Gastroesophageal sphincter (tissue), 4 donors: ENCODE data around the gene SVBP. TPM values are rescaled to one million over a fixed set of nuclear protein-coding genes. Genes with fewer than 3 reads are reported as not detected.

Source experiments
- ATAC-seq: fragments of 150-250 bp; one replicate; pipeline ENCODE4 v1.9.1; 2016; ENCODE audit warnings: mild to moderate bottlenecking, moderate library complexity
- H3K27ac ChIP-seq, 4 donors: fragments of 200-600 bp; sonication (generic) in 3 of 4; 1 replicate in 3 of 4; 2 replicates in 1 of 4; pipeline ENCODE4 v1.5.1; 2016 to 2019
- H3K27me3 ChIP-seq: fragments of 200-600 bp; sonication (generic); one replicate; pipeline ENCODE4 v1.5.1; 2019
- H3K36me3 ChIP-seq, 2 donors: fragments of 200-600 bp; sonication (generic); one replicate each; pipeline ENCODE4 v1.5.1; 2019; ENCODE audit warnings: control low read depth in 1 of 2
- H3K4me1 ChIP-seq, 3 donors: fragments of 200-600 bp; sonication (generic); 1 replicate in 2 of 3; 2 replicates in 1 of 3; pipeline ENCODE4 v1.5.1; 2016 to 2019; ENCODE audit warnings: control low read depth in 2 of 3
- H3K4me3 ChIP-seq, 2 donors: fragments of 200-600 bp; sonication (generic); one replicate each; pipeline ENCODE4 v1.5.1; 2019; ENCODE audit warnings: mild to moderate bottlenecking in 1 of 2, moderate library complexity in 1 of 2
- H3K9me3 ChIP-seq, 3 donors: fragments of 200-600 bp; sonication (generic); one replicate each; pipeline ENCODE4 v1.5.1; 2017 to 2019; ENCODE audit warnings: control low read depth in 2 of 3
- EP300 ChIP-seq: sonication (generic); formaldehyde crosslinking; IDR thresholded peaks from one replicate; pipeline ENCODE4 v1.6.1; 2017; ENCODE audit warnings: antibody characterized with exemption, mild to moderate bottlenecking
- POLR2A ChIP-seq, 2 donors: fragments of 450-650 bp; IDR thresholded peaks; one replicate each; pipeline ENCODE4 v1.6.1; 2017; ENCODE audit warnings: antibody characterized with exemption in 2 of 2, mild to moderate bottlenecking in 2 of 2, moderate library complexity in 1 of 2
- POLR2AphosphoS5 ChIP-seq: sonication (generic); formaldehyde crosslinking; IDR thresholded peaks from one replicate; pipeline ENCODE4 v1.6.1; 2017; ENCODE audit warnings: antibody characterized with exemption
- WGBS, 2 donors: methylation state at CpG; one replicate each; pipeline ENCODE4 v1.1.5; 2018; ENCODE audit warnings: low coverage in 1 of 2; 5-methylcytosine and 5-hydroxymethylcytosine counted together
- total RNA-seq, 4 donors: library from RNA; depleted of rRNA; stranded (reverse); fragments of >200 nt; gene quantifications; one replicate each; pipeline ENCODE4 v1.1.0, GENCODE V29; 2016
- TF ChIP-seq, protein P1 (sequence below), 4 experiments: fragments of 200-600 bp in 2 of 4; fragments of 450-650 bp in 2 of 4; sonication (generic) in 1 of 4; IDR thresholded peaks; one replicate each; pipeline ENCODE4 v1.5.1; 2017 to 2019; ENCODE audit warnings: antibody characterized with exemption in 4 of 4, mild to moderate bottlenecking in 2 of 4, moderate library complexity in 2 of 4

Gene SVBP
- total RNA-seq, 4 donors from 2014 or later: 21.3 to 36.5 (median 22.6) TPM

DNA sequence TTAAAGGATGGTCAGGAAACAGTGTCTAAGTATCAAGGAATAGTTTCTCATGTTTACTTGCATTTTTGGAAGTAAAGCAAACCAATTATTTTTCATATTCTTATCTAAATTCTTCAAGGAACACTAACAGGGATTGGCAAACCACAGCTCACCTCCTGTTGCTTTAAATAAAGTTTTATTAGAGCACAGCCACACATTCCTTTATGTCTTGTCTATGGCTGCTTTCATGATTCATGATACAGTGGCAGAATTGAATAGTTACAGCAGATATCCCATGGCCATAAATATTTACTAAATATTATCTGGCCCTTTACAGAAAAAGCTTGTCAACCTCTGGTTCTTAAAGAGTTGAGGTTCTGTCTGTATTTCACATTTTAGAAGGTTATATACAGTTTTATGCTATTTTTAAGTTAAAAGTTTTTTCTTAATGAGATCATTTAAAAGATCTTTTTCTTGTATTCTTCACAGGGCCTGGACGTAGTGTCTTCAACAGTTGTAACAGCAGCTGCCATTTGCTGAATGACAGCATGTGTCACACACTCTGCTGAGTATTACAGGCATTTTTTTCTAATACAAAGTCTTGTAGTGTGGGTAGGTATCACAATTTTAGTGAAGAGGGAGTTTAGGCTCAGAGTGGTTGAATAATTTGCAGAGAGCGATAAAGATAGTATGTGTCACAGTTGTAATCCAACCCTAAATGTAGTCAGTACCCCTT, 31.8 kb upstream of the SVBP start:
- H3K27ac ChIP-seq: no peak overlapping the region
- WGBS, 2 donors: 80 to 96% methylated on average over 2 of the region's 2 CpGs
- H3K36me3 ChIP-seq: peaks cover 0 to 37% of the 10 kb centered on the region in 2 donors
- H3K27me3 ChIP-seq: no peaks in the 10 kb centered on the region
- H3K9me3 ChIP-seq: peaks cover 0 to 7% (median 0%) of the 10 kb centered on the region in 3 donors
- no peak for ATAC-seq
- no peak for TF ChIP-seq POLR2AphosphoS5
- TF ChIP-seq EP300: no peak
- no peak for TF ChIP-seq POLR2A (IDR thresholded peaks at IDR 0.05)
- TF ChIP-seq, protein P1, sequence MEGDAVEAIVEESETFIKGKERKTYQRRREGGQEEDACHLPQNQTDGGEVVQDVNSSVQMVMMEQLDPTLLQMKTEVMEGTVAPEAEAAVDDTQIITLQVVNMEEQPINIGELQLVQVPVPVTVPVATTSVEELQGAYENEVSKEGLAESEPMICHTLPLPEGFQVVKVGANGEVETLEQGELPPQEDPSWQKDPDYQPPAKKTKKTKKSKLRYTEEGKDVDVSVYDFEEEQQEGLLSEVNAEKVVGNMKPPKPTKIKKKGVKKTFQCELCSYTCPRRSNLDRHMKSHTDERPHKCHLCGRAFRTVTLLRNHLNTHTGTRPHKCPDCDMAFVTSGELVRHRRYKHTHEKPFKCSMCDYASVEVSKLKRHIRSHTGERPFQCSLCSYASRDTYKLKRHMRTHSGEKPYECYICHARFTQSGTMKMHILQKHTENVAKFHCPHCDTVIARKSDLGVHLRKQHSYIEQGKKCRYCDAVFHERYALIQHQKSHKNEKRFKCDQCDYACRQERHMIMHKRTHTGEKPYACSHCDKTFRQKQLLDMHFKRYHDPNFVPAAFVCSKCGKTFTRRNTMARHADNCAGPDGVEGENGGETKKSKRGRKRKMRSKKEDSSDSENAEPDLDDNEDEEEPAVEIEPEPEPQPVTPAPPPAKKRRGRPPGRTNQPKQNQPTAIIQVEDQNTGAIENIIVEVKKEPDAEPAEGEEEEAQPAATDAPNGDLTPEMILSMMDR (IDR thresholded peaks at IDR 0.05): no peak
- peaks cover 0 to 34% (median 0%) of the 10 kb centered on the region in 3 donors for H3K4me1 ChIP-seq
- H3K4me3 ChIP-seq: no peak overlapping the region

DNA sequence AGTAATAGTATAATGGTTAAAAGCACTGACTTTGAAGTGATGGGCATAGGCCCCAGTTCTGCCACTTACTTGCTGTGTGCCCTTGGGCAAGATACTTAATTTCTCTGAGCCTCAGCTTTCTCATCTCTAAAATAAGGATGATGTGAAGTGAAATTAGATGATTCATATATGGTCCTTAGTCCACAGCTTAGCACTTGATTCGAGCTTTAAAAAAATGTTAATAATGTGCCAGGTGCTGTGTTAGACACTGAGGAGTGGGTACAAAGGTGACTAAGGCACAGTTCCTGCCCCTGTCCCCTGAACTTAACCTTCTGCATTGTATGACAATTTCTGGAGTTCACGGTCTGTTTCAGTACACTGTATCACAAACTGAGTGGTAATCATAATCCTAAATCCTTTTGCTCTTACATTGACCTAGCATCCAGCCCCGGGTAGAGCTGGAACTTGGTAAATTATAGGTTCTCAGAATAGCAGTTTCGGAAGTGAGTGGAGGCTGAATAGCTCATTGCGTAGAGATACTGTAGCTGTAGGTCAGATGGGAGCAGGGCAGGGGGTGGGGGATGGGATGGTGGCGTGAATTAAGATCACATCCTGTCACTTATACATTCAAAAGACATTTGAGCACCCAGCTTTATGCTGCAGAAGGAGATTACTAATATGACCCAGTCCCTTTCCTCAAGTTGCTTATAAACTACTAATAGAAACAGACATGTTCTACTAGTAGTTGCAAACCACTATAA, 30.7 kb upstream of the SVBP start:
- TF ChIP-seq EP300: no peak
- H3K36me3 ChIP-seq: peaks cover 0 to 41% of the 10 kb centered on the region in 2 donors
- no peak for ATAC-seq
- H3K9me3 ChIP-seq: peaks cover 0 to 7% (median 0%) of the 10 kb centered on the region in 3 donors
- no peaks in the 10 kb centered on the region for H3K27me3 ChIP-seq
- H3K4me3 ChIP-seq: peak overlapping the region in 1 of 2 donors; percentile 88
- peaks cover 0 to 34% (median 0%) of the 10 kb centered on the region in 3 donors for H3K4me1 ChIP-seq
- WGBS, 2 donors: 69 to 74% methylated on average over 5 to 6 of the region's 6 CpGs
- H3K27ac ChIP-seq: no peak overlapping the region

DNA sequence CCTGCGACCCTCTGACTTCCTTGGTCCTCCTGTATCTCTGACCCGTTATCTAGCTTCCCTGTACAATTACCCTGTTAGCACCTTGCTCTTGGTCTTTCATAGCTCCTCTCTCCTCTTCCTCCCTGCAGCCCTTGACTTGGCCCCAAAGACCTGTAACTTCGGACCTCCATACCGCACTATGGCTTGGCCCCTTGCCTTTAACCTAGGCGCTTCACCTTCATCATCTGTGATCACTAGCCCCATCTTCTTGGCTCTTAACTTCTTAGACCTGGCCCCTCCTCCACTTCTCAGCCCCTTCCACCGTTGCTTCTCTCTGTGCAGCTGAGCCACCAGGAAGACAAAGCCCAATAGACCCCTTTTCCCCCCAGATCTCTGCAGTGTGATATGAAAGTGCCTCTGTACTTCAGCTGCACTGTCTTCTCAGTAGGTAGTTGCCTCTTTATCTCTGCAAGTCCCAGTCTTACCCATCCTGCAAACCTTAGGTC, 30.0 kb upstream of the SVBP start:
- no peak for ATAC-seq

DNA sequence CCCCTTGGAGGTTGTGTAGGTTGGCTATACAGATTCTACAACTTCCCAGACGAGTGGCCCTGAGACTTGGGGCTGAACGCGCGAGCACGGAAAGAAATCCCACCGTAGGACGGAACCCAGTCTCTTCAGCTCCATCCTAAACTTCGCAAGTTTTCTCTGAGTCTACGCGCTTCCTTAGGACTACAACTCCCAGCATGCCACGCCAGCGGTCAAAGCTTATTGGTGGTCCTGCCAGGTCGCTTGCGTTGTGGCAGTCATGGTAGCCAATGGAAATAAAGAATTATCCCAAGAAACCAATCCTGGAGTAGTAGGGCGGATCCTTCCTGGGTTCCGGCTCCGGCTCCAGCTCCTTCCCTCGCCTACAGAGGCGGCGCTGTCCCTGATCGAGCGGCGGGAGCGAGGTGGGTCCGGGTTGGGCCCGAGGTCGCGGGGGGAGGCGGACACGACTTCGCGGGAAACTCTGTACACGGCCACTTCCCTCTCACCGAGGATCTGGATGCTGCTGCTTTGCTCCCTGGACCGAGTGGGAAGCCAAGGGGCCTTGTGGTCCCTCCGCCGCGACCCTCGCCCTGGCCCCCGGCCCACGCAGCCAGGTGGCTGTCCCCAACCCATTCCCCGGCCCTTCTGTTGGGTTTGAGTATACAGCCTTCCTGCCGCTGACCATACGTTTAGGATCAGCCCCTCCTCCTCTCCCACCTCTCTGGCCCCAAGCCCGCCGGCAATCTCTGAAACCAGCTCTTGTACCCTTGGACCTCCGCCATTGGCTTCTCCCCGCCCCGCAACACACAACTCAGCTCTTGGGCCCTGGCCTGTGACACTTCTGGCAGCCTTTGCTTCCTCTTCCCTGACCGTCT, 29.3 kb upstream of the SVBP start, which contains the start of gene ZNF691:
Gene ZNF691, plus strand, starts transcription at position 357 of the 854 bp plus-strand sequence. CDS start 3,046 bp downstream, outside the sequence.
- Histone ChIP-seq H3K4me3 (peak within 1 kb of the TSS; percentile 80 to 88), H3K27ac (peak within 1 kb of the TSS; percentile 62 to 94 (median 87)), H3K36me3 (peaks cover 0 to 42% of the 10 kb centered on the region in 2 donors), H3K27me3 (no peaks in the 10 kb centered on the region), H3K9me3 (peaks cover 0 to 5% (median 0%) of the 10 kb centered on the region in 3 donors), H3K4me1 (peaks cover 0 to 34% (median 0%) of the 10 kb centered on the region in 3 donors)
- 0% methylated on average over 8 to 15 of the region's 50 CpGs for WGBS, 2 donors
- TF ChIP-seq POLR2A (IDR thresholded peaks at IDR 0.05): peak; percentile 55 to 67
- TF ChIP-seq, protein P1 (IDR thresholded peaks at IDR 0.05): peak in 3 of 4 experiments; percentile 39 to 59 (median 53)
- TF ChIP-seq EP300: no peak
- peak; percentile 80 for TF ChIP-seq POLR2AphosphoS5
- ATAC-seq: peak; percentile 99

More for the DNA sequence above, 30.0 kb upstream of the SVBP start:
- Histone ChIP-seq H3K4me3 (peak overlapping the region; percentile 80 to 88), H3K9me3 (peaks cover 0 to 7% (median 0%) of the 10 kb centered on the region in 3 donors), H3K27ac (peak overlapping the region in 3 of 4 donors; percentile 86 to 94 (median 88)), H3K27me3 (no peaks in the 10 kb centered on the region), H3K4me1 (peaks cover 0 to 34% (median 0%) of the 10 kb centered on the region in 3 donors), H3K36me3 (peaks cover 0 to 42% of the 10 kb centered on the region in 2 donors)
- 6 to 10% methylated on average over 6 of the region's 6 CpGs for WGBS, 2 donors
- TF ChIP-seq POLR2A (IDR thresholded peaks at IDR 0.05): no peak
- no peak for TF ChIP-seq POLR2AphosphoS5
- TF ChIP-seq, protein P1 (IDR thresholded peaks at IDR 0.05): no peak
- TF ChIP-seq EP300: no peak
